ENCODE results near the gene CYTH4.
A peak's percentile ranks its signal among the peaks of the same experiment; 100 is the strongest.

The CYTH4 gene

GRCh38 chr22:37267135-37267587, 15.1 kb upstream of the CYTH4 start:
- TF ChIP-seq CTCF (IDR thresholded peaks at IDR 0.05; ENCODE audit: insufficient read depth, missing control alignments), result peak; percentile 43

GRCh38 chr22:37267661-37268413, 14.5 kb upstream of the CYTH4 start:
- no peak for TF ChIP-seq CTCF (IDR thresholded peaks at IDR 0.05; ENCODE audit: insufficient read depth, missing control alignments)
- no peak for FAIRE-seq
- DNase-seq (ENCODE audit: insufficient read length, low spot score), result no peak

More at GRCh38 chr22:37267135-37267587, 15.1 kb upstream of the CYTH4 start:
- FAIRE-seq (no peak), DNase-seq (ENCODE audit: insufficient read length, low spot score) (no peak)

GRCh38 chr22:37269936-37270678, 12.2 kb upstream of the CYTH4 start:
- DNase-seq (ENCODE audit: insufficient read length, low spot score) (no peak), FAIRE-seq (no peak)
- no peak for TF ChIP-seq CTCF (IDR thresholded peaks at IDR 0.05; ENCODE audit: insufficient read depth, missing control alignments)

GRCh38 chr22:37270928-37271650, 11.2 kb upstream of the CYTH4 start:
- no peak for TF ChIP-seq CTCF (IDR thresholded peaks at IDR 0.05; ENCODE audit: insufficient read depth, missing control alignments)
- DNase-seq (ENCODE audit: insufficient read length, low spot score) (no peak), FAIRE-seq (no peak)

GRCh38 chr22:37273126-37273845, 9.0 kb upstream of the CYTH4 start:
- DNase-seq (ENCODE audit: insufficient read length, low spot score), result no peak
- no peak for TF ChIP-seq CTCF (IDR thresholded peaks at IDR 0.05; ENCODE audit: insufficient read depth, missing control alignments)
- no peak for FAIRE-seq

- FAIRE-seq, result no peak
- TF ChIP-seq CTCF (IDR thresholded peaks at IDR 0.05; ENCODE audit: insufficient read depth, missing control alignments), result no peak
- no peak for DNase-seq (ENCODE audit: insufficient read length, low spot score)
Measured at GRCh38 chr22:37273846-37274225, 8.5 kb upstream of the CYTH4 start.
